Limb (tissue), 2 donors: ENCODE data around the gene RPL3.
A peak's percentile ranks its signal among the peaks of the same experiment; 100 is the strongest.
"Not testable (repeated sequence)": the region's sequence is repeated elsewhere in the genome, so short reads cannot be mapped to it uniquely, and the experiment has no call there.

Source experiments
- DNase-seq, 2 donors: peaks; one replicate each; pipeline ENCODE4 v3.0.0-alpha.2; 2016; ENCODE audit errors: extremely low spot score in 2 of 2

RPL3 gene

DNA sequence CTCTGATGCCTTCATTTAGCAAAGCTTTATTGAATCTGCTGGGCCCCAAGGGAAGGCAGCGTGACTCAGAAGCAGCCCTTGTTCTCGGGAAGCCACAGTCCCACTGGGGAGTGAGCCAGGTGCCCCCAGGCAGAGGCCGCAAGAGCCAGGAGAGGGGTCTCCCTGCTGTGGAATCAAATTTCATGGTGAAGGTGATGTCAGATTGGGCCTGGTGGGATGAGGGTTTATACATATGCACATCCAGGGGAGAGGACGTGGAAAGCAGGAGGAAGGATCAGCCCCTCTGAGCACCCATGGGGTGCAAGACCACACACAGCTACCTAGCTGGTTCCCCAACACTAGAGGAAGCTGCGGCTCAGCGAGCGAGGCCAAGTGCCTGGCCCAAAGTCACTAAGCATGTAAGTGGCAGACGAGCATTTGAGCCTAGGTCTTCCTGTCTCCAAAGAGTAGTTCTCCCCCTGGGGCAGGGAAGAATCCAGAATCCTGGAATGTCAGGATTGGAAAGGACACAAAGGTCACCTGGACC is 32.3 kb upstream of the RPL3 start:
- no peak for DNase-seq

- no peak for DNase-seq
Measured at GRCh38 chr22:39350757-39351688, 31.6 kb upstream of the RPL3 start.

DNA sequence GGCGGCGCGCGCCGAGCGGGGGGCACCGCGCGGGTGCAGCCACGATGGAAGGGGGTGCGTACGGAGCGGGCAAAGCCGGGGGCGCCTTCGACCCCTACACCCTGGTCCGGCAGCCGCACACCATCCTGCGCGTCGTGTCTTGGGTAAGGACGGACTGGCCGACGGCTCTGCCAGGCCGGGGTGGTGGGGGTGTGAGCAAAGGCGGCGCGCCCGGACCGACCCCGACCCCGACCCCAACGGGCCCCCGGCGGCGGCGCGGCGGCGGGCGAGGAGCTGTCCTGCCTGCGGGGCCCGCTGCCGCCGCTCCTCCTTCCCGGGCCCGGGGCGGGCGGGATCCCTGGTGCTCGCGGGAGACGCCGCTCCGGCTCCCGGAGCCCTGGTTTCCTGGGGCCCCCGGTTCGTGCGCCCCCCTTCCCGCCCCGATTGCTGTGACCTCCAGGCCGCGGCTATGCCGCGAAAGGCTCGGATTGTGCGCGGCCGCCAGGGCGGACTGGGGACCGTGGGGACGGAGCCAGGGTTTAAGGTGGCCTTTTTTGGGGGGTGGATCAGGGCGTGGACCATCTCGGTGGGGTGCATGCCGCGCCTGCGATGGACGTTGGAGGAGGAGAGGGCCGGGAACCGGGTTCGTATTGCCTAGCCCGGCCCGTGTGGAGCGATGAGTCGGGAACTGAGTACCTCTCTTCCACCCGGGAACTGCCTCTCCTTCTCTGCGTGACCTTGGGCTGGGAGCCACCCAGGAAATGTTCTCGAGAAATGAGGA is 30.7 kb upstream of the RPL3 start, which contains the start of gene SYNGR1:
Gene SYNGR1 (plus strand): TSS at position 25 of the 760 bp plus-strand sequence. CDS start 20 bp downstream, at position 45.
- DNase-seq = peak in 1 of 2 donors; percentile 74

DNA sequence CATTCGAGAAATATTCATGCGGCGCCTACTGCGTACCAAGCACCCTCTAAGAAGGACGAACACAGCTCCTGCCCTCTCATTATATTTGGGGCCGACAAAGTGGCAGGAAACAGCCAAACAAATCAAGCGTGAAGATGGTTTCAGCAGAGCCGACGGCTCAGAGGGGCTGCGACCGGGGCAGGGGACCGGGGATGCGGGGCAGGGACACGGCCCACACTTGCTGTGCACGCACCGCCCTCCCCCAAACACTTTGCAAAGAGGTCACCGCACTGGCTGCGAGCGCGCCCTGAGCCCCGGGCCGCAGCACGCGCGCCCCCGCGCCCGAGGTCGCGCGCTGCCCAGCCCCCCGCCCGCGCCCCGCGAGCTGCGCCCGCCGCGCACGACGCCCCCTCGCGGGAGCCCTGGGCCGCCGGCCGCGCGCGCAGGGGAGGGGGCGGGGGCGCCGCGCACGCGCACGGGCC is 30.1 kb upstream of the RPL3 start:
- DNase-seq = peak; percentile 49 to 77

DNA sequence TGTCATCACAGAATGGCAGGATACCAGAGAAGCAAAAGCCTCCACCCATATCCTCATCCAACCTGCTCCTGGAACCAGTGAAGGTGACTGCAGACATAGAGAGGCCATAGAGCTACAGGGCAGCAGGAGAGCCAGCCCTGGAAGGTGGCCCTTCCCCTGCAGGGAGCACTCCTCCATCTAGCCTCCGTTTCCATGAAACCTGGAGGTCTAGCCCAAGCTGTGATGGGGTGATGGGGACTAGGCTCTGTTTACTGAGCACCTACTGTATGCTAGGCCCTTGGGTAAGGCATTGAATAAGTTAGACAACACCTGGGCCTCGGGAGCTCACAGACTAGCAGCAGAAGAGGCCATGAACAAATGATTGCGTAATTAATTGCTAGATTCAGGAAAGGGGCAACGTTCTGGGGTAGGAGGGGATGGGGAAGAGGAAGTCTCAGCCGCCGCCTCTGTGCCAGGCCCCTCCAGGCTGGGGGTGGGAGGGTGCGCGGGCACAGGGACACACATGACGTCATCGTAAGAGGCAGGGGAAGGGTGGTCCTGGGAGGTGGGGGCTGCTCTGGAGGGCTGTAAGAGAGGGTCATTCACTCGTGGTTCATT is 29.6 kb upstream of the RPL3 start:
- DNase-seq = peak in 1 of 2 donors; percentile 72

- no peak for DNase-seq
Measured at GRCh38 chr22:39345231-39345630, 25.8 kb upstream of the RPL3 start.

GRCh38 chr22:39344046-39344390 is 24.6 kb upstream of the RPL3 start:
- DNase-seq = no peak

GRCh38 chr22:39343259-39344045 is 24.0 kb upstream of the RPL3 start:
- peak; percentile 49 to 65 for DNase-seq

- no peak for DNase-seq
Measured at GRCh38 chr22:39341179-39341578, 21.8 kb upstream of the RPL3 start.

GRCh38 chr22:39339775-39340174 is 20.4 kb upstream of the RPL3 start:
- DNase-seq = not testable (repeated sequence)

GRCh38 chr22:39336411-39336810 is 17.0 kb upstream of the RPL3 start:
- no peak for DNase-seq

GRCh38 chr22:39332441-39333064 is 13.1 kb upstream of the RPL3 start:
- DNase-seq = peak in 1 of 2 donors; percentile 49

- not testable (repeated sequence) for DNase-seq
Measured at GRCh38 chr22:39330553-39330952, 11.1 kb upstream of the RPL3 start.

GRCh38 chr22:39327995-39328754 is 8.8 kb upstream of the RPL3 start:
- DNase-seq = no peak

DNA sequence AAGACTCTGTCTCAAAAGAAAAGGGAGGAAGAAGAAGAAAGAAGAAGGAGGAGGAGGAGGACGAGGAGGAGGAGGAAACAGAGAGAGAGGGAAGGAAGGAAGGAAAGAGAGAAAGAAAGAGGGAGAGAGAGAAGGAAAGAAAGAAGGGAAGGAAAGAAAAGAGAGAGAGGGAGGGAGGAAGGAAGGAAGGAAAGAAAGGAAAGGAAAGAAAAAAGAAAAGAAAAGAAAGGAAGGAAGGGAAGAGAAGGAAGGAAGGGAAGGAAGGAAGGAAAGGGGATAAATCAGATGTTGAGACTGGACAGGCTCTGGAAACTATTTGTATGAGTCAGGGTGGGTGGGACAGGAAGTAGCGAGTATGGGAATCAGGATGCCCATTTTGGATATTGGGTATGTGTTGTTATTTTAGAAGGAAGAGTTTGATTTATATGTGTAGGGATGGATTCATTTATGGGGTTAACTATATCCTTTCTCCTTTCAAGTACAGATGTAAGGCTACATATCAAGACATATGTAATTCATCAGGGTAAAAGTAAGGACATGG is 6.0 kb upstream of the RPL3 start:
- DNase-seq = no peak

- not testable (repeated sequence) for DNase-seq
Measured at GRCh38 chr22:39320616-39321029, 1.2 kb upstream of the RPL3 start.

- DNase-seq = no peak
Measured at GRCh38 chr22:39318507-39319283, 728 bp downstream of the RPL3 start.

GRCh38 chr22:39317775-39318506 is 1.5 kb downstream of the RPL3 start:
- no peak for DNase-seq
